GM21526 (cell line): Measurements from ENCODE around the gene LITAF.

Experiments
- ATAC-seq: cut with Tn5 transposase; IDR thresholded peaks from one replicate; pipeline ENCODE4 v1.9.1; 2021; ENCODE audit warnings: moderate library complexity; ENCODE audit not compliant: unreplicated experiment, low FRiP score

The LITAF gene

DNA sequence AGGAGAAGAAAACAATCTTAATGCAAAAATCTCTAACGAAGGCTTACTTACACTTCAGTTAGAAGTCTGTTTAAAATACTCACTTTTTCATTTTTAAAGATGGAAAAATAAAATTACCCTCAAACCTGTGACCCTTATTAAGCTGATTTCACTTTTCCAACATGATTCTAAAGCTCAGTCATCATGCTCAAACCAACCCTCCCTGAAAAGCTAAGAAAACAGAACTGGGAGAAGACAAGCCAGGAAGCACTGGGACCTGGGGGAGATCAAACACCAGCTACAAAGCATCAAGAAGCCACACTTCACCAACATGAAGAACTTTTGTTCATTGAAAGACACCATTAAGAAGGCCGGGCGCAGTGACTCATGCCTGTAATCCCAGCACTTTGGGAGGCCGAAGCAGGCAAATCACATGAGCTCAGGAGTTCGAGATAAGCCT, 88.8 kb downstream of the LITAF start:
- no peak for ATAC-seq
